GM21529 (cell line): ENCODE measurements around the gene ARHGAP32.

Source experiments
- ATAC-seq: cut with Tn5 transposase; IDR thresholded peaks from one replicate; pipeline ENCODE4 v1.9.1; 2021; ENCODE audit not compliant: unreplicated experiment

ARHGAP32 gene

GRCh38 chr11:128963744-128964325 lies 228.3 kb downstream of the ARHGAP32 start:
- ATAC-seq, result no peak

DNA sequence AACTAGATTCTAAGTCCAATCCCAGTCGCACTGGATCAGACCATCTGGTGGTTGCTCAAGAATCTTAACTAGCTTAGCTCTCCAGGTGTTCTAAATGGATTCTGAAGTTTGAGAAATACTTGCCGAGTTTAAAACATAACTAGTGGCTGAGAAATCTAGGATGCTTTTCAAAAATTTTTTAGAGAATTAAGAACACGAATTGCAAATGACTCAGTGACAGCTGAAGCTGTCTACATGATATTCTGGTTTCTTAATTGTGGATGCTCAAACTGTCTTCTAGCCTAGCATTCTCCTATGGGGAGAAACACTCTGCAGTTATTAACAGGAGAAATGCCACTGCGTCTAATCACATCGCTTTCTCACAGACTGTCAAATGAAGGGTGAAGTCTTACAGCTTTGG lies 229.2 kb downstream of the ARHGAP32 start:
- ATAC-seq, result no peak

DNA sequence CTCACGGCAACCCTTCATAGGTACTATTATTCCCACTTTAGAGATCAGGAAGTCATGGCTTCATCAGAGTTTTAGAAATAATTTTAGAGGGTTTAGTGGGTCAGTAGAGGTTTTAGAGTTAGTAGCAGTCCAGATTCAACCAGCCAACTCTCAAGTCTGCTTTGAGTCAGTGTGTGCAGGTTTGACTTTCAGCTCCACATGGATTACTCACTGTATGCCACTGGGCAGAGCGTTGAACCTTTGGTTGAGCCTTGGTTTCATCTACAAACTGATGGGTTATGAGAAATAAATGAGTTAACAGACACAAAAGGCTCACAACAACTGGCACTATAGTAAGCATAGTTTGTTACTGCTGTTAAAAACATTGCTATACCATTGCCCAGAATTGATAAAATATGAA lies 230.5 kb downstream of the ARHGAP32 start:
- no peak for ATAC-seq

DNA sequence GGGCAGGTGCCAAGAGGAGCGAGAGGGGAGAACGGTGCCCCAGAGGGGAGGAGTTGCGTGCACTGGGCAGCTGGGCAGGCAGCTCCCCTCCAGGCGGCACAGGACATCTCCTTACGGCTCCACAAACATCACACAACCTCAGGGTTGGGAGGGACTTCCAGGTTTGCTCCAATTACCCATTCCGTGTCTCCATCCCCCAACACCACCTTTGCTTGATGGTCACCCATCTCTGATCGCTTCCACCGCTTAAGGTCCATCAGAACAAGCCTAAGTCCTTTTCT lies 235.0 kb downstream of the ARHGAP32 start:
- no peak for ATAC-seq

GRCh38 chr11:128956401-128957201 lies 235.5 kb downstream of the ARHGAP32 start:
- ATAC-seq, result peak; percentile 71

GRCh38 chr11:128955636-128956035 lies 236.5 kb downstream of the ARHGAP32 start:
- ATAC-seq, result no peak

- no peak for ATAC-seq
Measured at GRCh38 chr11:128953151-128953550, 239.0 kb downstream of the ARHGAP32 start.

- ATAC-seq, result no peak
Measured at GRCh38 chr11:128949791-128950454, 242.2 kb downstream of the ARHGAP32 start.

- ATAC-seq, result no peak
Measured at GRCh38 chr11:128948583-128948982, 243.5 kb downstream of the ARHGAP32 start.

DNA sequence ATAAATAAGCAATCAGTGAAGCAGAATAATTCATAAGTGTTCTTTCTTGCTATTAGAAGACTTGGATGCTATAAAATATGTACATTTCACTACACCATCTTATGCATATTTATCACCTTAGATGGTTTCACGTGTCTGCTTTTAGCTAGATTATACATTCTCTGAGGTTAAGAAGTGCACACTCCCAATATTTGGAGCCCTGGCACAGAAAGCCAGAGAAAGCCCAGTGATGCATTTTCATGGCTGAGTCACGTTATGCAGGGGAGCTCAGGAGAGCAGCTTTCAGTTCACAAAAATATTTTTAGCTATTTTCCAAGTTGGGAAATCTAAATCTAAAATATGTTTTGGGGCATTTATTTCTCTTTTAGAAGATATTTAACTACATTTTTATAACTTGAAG lies 244.4 kb downstream of the ARHGAP32 start:
- ATAC-seq, result no peak

DNA sequence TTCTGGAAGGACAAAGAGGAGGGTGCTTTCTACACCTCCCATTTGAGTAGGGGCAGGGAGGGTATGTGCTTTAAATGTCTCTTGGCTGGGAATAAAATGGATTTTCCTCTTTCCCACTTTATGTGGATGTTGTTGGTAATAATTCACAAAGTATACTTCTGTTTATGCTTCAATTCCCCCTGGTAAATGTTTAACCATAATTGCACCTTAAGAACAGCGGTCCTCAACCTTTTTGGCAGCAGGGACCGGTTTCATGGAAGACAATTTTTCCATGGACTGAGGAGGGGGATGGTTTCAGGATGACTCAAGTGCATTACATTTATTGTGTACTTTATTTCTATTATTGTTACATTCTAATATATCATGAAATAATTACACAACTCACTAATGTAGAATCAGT lies 245.5 kb downstream of the ARHGAP32 start:
- ATAC-seq, result no peak

GRCh38 chr11:128943428-128943976 lies 248.6 kb downstream of the ARHGAP32 start:
- no peak for ATAC-seq

DNA sequence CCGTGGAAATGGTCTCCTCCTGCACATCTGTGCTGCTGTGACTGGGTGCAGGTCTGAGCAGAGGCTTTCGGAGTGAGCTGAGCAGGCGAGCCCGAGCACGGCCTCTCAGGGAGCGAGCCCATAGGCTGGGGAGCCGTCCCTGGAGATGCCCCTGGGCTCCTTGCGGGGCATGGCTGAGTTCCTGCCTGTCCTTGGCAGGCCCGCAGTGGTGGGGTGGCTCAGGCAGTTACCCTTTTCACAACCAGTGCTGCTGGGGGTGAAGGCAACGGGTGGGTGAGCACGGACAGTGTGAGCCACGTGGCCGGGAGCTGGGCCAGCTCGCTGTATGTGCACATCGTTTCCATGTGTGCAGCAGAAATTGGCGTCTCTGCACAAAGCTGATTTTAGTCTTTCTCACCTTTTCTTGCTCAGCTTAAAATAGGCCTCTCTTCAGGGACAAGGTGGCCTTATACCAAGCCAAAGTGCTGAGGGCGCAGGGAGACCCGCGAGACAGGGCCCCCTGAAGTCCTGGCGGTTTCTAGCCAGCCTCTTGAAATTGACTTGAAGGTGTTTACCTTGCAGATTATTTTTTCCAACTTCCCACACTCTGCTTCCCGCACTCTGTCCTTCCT lies 249.2 kb downstream of the ARHGAP32 start, which contains the start of gene TP53AIP1:
Gene TP53AIP1 (minus strand): TSS at position 55 of the 611 bp plus-strand sequence. CDS start 5,053 bp downstream, outside the sequence.
- ATAC-seq, result no peak

GRCh38 chr11:128942272-128942612 lies 249.9 kb downstream of the ARHGAP32 start:
- no peak for ATAC-seq

GRCh38 chr11:128941573-128942271 lies 250.4 kb downstream of the ARHGAP32 start:
- no peak for ATAC-seq

- no peak for ATAC-seq
Measured at GRCh38 chr11:128941110-128941509, 251.0 kb downstream of the ARHGAP32 start.

DNA sequence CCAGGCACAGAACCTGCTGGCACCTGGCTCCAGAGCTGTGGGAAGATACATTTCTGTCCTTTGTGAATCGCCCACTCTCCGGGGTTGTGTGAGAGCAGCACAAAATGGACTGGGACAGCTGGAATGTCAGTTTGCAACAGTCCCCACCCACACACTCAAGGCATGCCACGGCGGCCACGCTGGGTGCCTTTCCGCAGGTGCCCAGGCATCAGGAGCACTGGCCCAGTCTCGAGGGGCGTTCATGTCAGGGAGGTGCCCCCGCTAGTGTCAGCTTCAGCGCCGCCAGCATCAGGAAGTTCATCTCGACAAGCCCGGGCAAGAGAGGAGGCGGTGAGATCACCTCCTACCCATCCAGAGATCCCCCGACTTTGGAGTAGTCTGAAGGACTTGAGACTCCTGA lies 251.5 kb downstream of the ARHGAP32 start:
- no peak for ATAC-seq

- ATAC-seq, result no peak
Measured at GRCh38 chr11:128940156-128940555, 252.0 kb downstream of the ARHGAP32 start.

- ATAC-seq, result no peak
Measured at GRCh38 chr11:128939591-128939990, 252.5 kb downstream of the ARHGAP32 start.

DNA sequence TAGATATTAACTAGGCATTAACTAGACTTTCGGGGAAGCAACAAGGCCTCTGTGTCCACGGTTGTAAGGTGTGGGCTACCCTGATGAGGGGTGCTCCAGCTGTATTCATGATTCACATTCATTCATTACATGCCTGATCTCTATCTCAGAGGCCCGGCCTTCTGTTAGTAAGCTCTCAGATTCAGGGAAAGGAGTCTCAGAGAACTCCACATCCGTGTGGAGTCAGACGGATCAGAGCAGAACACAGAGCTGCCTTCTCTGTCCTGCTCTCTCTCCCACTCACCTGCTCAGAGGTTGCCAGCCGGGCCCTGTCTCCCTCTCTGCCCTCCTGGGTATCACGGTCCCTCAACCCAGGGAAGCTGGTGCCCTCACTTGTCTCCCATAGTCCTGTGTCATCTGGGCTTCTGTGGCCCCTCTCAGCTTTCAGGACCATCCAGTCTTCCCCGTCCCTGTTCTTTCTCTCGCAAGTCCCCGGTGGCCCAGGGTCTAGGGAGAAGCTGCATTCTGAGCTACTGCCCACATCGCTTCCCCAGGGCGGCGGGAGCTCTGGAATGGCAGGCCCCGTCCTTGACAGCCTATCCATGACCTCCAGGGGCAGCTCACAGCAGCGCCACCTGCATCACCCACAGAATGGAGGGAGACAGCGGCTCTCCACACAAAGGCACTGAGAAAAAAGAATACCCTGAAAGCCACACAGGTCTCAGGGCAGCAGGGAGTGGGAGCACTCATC lies 253.8 kb downstream of the ARHGAP32 start:
- no peak for ATAC-seq
